ENCODE results near the gene RIN2. TPM values are rescaled to one million over a fixed set of nuclear protein-coding genes. Genes with fewer than 3 reads are reported as not detected.

RIN2 gene
- not detected for total RNA-seq

DNA sequence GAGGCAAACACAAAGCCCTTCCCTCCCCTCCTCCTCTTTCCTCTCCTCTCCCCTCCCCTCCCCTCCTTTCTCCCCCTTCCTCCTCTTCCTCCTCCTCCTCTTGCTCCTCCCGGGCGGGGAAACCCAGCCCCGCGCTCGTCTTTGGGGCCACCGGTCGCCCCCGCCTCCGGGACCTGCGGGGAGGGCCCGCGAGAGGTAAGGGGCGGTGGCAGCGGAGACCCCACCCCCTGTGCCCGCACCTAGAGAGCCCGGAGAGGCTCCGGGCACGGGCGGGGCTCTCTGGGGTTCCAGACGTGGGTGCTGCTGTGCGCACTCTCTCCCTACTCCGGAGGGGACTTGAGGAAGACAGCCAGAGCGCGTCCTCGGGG lies at the start of gene RIN2:
RIN2 (plus strand) TSS at position 126 of the 368 bp plus-strand sequence. CDS start 131,344 bp downstream, outside the sequence.
- Mint-ChIP-seq H3K4me1 (no peaks in the 10 kb centered on the region), H3K36me3 (ENCODE audit: low read depth) (no peaks in the 10 kb centered on the region), H3K9me3 (no peaks in the 10 kb centered on the region), H3K27me3 (peaks cover 37% of the 10 kb centered on the region), H3K27ac (no peak within 1 kb of the TSS), H3K4me3 (peak within 1 kb of the TSS; percentile 23)
- ATAC-seq (replicated peaks), result peak; percentile 21

GRCh38 chr20:19709635-19710335 lies 48.3 kb upstream of the RIN2 start:
- Mint-ChIP-seq H3K27me3 (peaks cover 6% of the 10 kb centered on the region), H3K4me1 (no peaks in the 10 kb centered on the region), H3K4me3 (no peak overlapping the region), H3K9me3 (peaks cover under 1% of the 10 kb centered on the region), H3K36me3 (ENCODE audit: low read depth) (no peaks in the 10 kb centered on the region), H3K27ac (no peak overlapping the region)
- ATAC-seq (replicated peaks), result no peak

DNA sequence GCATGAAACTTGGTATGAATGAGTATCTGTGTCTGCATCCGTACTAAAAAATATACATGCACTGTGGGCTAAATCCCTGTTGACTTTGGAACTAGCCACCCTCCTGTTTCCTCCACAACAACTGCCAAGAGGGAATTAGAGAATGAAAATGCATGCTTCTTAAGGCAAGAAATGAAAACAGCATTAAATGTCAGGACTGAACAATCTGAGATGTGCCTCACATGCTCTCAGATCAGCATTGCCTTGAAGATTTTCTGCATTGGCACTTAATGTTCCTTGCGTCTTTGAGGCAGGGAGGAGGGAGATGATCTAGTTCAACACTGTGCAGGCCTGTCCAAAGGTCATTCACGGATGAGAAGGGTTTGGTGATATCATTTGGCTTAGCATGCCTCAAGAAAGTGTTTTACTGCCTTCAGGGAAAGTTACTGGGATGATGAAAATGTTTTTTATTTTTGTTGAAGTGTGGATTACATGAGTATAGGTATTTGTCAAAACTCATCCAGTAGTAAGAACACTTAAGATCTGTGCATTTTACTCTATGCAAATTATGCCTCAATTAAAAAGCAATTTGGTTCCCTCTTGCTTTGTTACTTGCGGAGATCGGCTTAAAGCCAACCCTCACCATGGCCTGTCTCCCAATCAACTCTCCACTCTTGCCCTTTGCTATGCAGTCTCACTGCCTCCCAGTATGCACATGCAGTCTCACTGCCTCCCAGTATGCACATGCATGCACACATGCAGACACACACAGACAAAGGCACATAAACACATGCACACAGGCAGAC lies 47.5 kb upstream of the RIN2 start:
- peaks cover 6% of the 10 kb centered on the region for H3K27me3 Mint-ChIP-seq
- no peaks in the 10 kb centered on the region for H3K4me1 Mint-ChIP-seq
- no peak overlapping the region for H3K27ac Mint-ChIP-seq
- H3K36me3 Mint-ChIP-seq (ENCODE audit: low read depth), result no peaks in the 10 kb centered on the region
- H3K9me3 Mint-ChIP-seq, result peaks cover 3% of the 10 kb centered on the region
- H3K4me3 Mint-ChIP-seq, result no peak overlapping the region
- ATAC-seq (replicated peaks), result no peak

GRCh38 chr20:19711126-19711525 lies 46.9 kb upstream of the RIN2 start:
- Mint-ChIP-seq H3K27me3 (peaks cover 6% of the 10 kb centered on the region), H3K4me3 (no peak overlapping the region), H3K9me3 (peaks cover 3% of the 10 kb centered on the region), H3K4me1 (no peaks in the 10 kb centered on the region), H3K36me3 (ENCODE audit: low read depth) (no peaks in the 10 kb centered on the region), H3K27ac (no peak overlapping the region)
- ATAC-seq (replicated peaks), result no peak

GRCh38 chr20:19712721-19713260 lies 45.3 kb upstream of the RIN2 start:
- Mint-ChIP-seq H3K9me3 (peaks cover 3% of the 10 kb centered on the region), H3K4me1 (no peaks in the 10 kb centered on the region), H3K4me3 (no peak overlapping the region), H3K27me3 (peaks cover 6% of the 10 kb centered on the region), H3K36me3 (ENCODE audit: low read depth) (no peaks in the 10 kb centered on the region), H3K27ac (no peak overlapping the region)
- ATAC-seq (replicated peaks), result no peak

GRCh38 chr20:19713822-19714578 lies 44.1 kb upstream of the RIN2 start:
- Mint-ChIP-seq H3K27me3 (peaks cover under 1% of the 10 kb centered on the region), H3K36me3 (ENCODE audit: low read depth) (no peaks in the 10 kb centered on the region), H3K27ac (no peak overlapping the region), H3K9me3 (peaks cover 3% of the 10 kb centered on the region), H3K4me3 (no peak overlapping the region), H3K4me1 (no peaks in the 10 kb centered on the region)
- no peak for ATAC-seq (replicated peaks)

DNA sequence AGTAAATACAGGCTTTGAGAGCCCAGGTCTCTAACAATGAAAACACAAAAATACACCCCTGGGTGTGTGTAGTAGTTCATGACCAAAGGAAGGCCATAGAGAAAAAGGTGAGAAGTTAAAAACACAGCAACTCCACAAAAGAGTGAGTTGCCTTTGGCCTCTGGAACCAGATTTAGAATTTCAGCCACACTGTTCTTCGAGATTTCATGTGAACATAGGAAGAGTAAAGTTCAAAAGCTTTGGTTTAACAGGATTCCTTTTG lies 43.5 kb upstream of the RIN2 start:
- Mint-ChIP-seq H3K27me3 (peaks cover 4% of the 10 kb centered on the region), H3K4me1 (no peaks in the 10 kb centered on the region), H3K9me3 (peaks cover 3% of the 10 kb centered on the region), H3K27ac (no peak overlapping the region), H3K4me3 (no peak overlapping the region), H3K36me3 (ENCODE audit: low read depth) (no peaks in the 10 kb centered on the region)
- no peak for ATAC-seq (replicated peaks)

- H3K36me3 Mint-ChIP-seq (ENCODE audit: low read depth), result no peaks in the 10 kb centered on the region
- no peak overlapping the region for H3K4me3 Mint-ChIP-seq
- H3K9me3 Mint-ChIP-seq, result peaks cover 3% of the 10 kb centered on the region
- no peaks in the 10 kb centered on the region for H3K4me1 Mint-ChIP-seq
- no peak for ATAC-seq (replicated peaks)
- peaks cover 4% of the 10 kb centered on the region for H3K27me3 Mint-ChIP-seq
- no peak overlapping the region for H3K27ac Mint-ChIP-seq
Observed at GRCh38 chr20:19715986-19716385, 42.1 kb upstream of the RIN2 start.

DNA sequence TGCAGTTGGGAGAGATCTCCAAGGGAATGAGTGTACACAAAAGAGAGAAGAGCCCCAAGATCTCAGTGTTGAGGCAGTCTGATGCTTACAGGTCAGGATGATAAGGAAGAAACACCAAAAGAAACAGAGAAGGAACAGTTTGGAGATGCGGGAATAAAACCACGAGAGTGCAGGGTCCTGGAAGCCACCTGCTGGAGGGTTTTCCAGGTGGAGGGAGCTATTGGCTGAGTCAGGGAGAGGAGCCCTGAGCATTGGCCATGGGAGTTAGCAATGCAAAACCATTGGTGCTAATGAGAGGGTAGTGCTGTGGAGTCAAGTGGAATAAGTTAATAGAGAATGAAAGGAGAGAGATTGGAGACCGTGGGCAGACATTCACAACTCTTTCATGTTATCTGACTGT lies 39.2 kb upstream of the RIN2 start:
- no peak overlapping the region for H3K4me3 Mint-ChIP-seq
- no peak for ATAC-seq (replicated peaks)
- peaks cover 4% of the 10 kb centered on the region for H3K27me3 Mint-ChIP-seq
- peaks cover 3% of the 10 kb centered on the region for H3K9me3 Mint-ChIP-seq
- no peak overlapping the region for H3K27ac Mint-ChIP-seq
- H3K4me1 Mint-ChIP-seq, result no peaks in the 10 kb centered on the region
- H3K36me3 Mint-ChIP-seq (ENCODE audit: low read depth), result no peaks in the 10 kb centered on the region

- Mint-ChIP-seq H3K27me3 (peaks cover 4% of the 10 kb centered on the region), H3K9me3 (no peaks in the 10 kb centered on the region)
- ATAC-seq (replicated peaks), result no peak
Observed at GRCh38 chr20:19720991-19721390, 37.1 kb upstream of the RIN2 start.

DNA sequence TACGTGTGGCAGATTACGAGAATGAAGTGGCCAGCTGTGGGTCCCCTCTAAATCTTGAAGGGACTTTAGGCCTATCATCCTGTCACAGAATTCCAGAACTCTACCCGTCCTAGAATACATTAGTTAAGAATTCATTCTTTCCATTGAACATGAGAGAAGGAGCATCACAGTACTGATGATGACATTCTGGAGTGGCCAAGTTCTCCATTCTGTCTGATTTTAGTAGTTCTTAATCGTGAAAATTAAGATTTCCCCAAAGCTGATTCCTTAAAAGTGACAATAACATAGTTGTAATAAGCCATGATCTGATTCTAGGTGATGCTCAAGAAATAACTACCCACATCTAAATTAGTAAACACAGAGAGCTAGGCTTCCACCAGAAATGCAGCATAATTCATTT lies 35.0 kb upstream of the RIN2 start:
- no peak overlapping the region for H3K4me3 Mint-ChIP-seq
- H3K9me3 Mint-ChIP-seq, result no peaks in the 10 kb centered on the region
- no peak for ATAC-seq (replicated peaks)
- no peak overlapping the region for H3K27ac Mint-ChIP-seq
- no peaks in the 10 kb centered on the region for H3K4me1 Mint-ChIP-seq
- H3K36me3 Mint-ChIP-seq (ENCODE audit: low read depth), result no peaks in the 10 kb centered on the region
- peaks cover 4% of the 10 kb centered on the region for H3K27me3 Mint-ChIP-seq

More at GRCh38 chr20:19720991-19721390, 37.1 kb upstream of the RIN2 start:
- no peak overlapping the region for H3K27ac Mint-ChIP-seq
- H3K36me3 Mint-ChIP-seq (ENCODE audit: low read depth), result no peaks in the 10 kb centered on the region
- H3K4me1 Mint-ChIP-seq, result no peaks in the 10 kb centered on the region
- no peak overlapping the region for H3K4me3 Mint-ChIP-seq

DNA sequence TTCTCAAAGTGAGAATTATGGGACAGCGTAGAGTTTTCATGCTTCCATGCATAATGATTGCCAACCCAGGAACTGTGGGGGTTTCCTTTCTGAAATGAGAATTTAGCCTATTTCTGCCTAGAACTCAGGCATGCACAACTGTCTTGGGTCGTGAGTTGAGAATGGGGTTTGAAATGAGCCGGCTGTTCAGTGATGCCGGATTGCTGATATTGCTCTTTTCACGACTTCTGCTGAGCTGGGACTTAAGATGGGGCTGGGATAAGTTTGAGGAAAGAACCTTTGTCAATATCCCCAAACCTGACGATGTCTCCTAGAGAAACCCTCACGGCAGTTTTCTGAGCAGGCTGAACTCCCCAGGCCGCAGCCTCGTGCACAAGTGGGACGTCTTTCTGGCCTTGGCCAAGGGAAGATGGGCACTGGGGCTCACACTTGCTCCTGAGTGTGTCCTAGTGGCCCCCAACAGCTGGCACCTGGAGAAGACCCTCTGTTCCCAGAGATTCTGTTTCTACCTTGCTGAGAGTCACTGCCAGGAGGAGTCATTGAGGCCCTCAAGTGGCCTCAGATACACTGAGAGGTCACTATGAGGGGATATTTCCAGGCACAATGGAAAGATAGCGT lies 34.1 kb upstream of the RIN2 start:
- no peak for ATAC-seq (replicated peaks)
- H3K27me3 Mint-ChIP-seq, result peaks cover 4% of the 10 kb centered on the region
- no peak overlapping the region for H3K4me3 Mint-ChIP-seq
- H3K9me3 Mint-ChIP-seq, result no peaks in the 10 kb centered on the region
- no peaks in the 10 kb centered on the region for H3K36me3 Mint-ChIP-seq (ENCODE audit: low read depth)
- H3K27ac Mint-ChIP-seq, result no peak overlapping the region
- H3K4me1 Mint-ChIP-seq, result no peaks in the 10 kb centered on the region

DNA sequence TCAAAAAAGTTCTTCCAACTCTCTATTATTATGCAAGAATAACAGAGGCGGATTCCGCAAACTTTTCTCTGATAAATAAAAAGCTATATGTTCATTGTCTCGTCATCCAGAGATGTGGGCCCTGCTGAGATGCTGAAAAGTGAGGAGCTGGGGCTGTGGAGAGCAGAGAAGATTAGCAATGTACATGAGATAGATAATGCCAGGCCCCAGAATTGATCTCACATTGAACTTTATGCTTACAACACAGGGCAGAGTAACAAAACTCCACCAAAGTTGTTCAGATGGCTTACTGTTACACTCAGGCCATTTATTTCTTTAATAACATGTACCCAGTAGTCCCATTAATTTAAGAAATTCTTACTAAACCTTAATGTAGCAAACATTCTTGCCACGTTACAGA lies 32.7 kb upstream of the RIN2 start:
- H3K9me3 Mint-ChIP-seq, result no peaks in the 10 kb centered on the region
- no peak overlapping the region for H3K4me3 Mint-ChIP-seq
- ATAC-seq (replicated peaks), result no peak
- no peak overlapping the region for H3K27ac Mint-ChIP-seq
- no peaks in the 10 kb centered on the region for H3K27me3 Mint-ChIP-seq
- no peaks in the 10 kb centered on the region for H3K4me1 Mint-ChIP-seq
- H3K36me3 Mint-ChIP-seq (ENCODE audit: low read depth), result no peaks in the 10 kb centered on the region

GRCh38 chr20:19725814-19726525 lies 32.1 kb upstream of the RIN2 start:
- no peaks in the 10 kb centered on the region for H3K4me1 Mint-ChIP-seq
- no peak overlapping the region for H3K27ac Mint-ChIP-seq
- no peaks in the 10 kb centered on the region for H3K36me3 Mint-ChIP-seq (ENCODE audit: low read depth)
- no peak overlapping the region for H3K4me3 Mint-ChIP-seq
- no peaks in the 10 kb centered on the region for H3K27me3 Mint-ChIP-seq
- ATAC-seq (replicated peaks), result no peak
- H3K9me3 Mint-ChIP-seq, result no peaks in the 10 kb centered on the region

Data from activated T-helper 17 cell treated with anti-CD3 and anti-CD28 coated beads, Interleukin-2, amount 50 U/mL, for 72 hours (primary cell).